ENCODE data around the gene LPIN3. TPM values are rescaled to one million over a fixed set of nuclear protein-coding genes. Genes with fewer than 3 reads are reported as not detected.

LPIN3 gene
- total RNA-seq, 1 experiment from 2014 or later = 18.5 TPM

DNA sequence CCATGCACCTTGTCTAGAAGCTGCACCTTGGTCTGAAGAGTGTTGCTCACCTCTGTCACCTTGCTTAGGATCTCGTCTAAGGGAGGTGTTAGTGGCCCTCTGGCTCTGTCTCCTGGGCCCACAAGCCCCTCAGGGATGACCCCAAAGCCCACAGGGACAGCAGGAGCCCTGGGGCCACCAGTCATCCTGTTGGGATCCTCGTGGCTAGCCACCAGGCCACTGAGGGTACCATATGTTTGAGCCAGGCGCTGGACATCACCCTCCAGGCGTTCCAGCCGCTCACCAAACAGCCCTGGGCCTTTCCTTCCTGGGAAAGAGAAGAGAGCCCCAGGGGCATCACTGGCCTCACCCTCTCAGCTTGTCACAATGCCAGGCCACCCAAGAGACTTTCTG, 22.1 kb downstream of the LPIN3 start (continued):
- TF ChIP-seq, protein P1, sequence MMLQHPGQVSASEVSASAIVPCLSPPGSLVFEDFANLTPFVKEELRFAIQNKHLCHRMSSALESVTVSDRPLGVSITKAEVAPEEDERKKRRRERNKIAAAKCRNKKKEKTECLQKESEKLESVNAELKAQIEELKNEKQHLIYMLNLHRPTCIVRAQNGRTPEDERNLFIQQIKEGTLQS (IDR thresholded peaks at IDR 0.05) = no peak
- no peak for TF ChIP-seq CBX3 (IDR thresholded peaks at IDR 0.05; ENCODE audit: low read depth)
- TF ChIP-seq ELF1 (IDR thresholded peaks at IDR 0.05; ENCODE audit: borderline replicate concordance, low read depth) = no peak

DNA sequence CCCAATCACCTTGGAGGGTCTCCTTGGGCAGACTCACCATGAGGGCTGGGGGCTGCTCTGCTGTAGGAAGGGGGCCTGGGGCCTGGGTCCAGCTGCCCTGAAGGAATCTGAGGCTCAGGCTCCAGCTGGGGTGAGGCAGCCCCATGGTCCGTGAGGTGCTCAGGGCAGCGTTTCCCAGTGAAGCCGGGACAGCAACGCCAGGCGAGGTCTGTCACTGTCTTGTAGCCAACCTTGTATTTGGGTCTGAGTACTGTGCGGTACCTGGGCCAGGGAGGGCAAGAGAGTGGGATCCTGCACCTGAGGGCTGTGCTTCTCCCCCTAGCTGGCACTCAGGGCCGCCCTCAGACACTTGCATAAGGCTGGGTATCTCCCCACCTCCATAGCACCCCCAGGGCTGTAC, 23.0 kb downstream of the LPIN3 start:
- Histone ChIP-seq H3K4me2 (ENCODE audit: low read length) (no peak overlapping the region), H3K36me3 (ENCODE audit: control insufficient read depth in 1 of 2, insufficient read depth in 2 of 2, low read length in 2 of 2) (no peaks in the 10 kb centered on the region), H4K20me1 (ENCODE audit: insufficient read depth) (no peaks in the 10 kb centered on the region), H3K4me1 (ENCODE audit: control insufficient read depth in 1 of 2, insufficient read depth in 2 of 2, low read length in 2 of 2) (no peaks in the 10 kb centered on the region), H2AFZ (ENCODE audit: low read depth, low read length, poor library complexity, severe bottlenecking) (no peak overlapping the region), H3K9me3 (ENCODE audit: control insufficient read depth in 1 of 2, insufficient read depth in 1 of 2, low read depth in 1 of 2, low read length in 2 of 2) (no peaks in the 10 kb centered on the region), H3K4me3 (replicated peaks in 1 of 2; ENCODE audit: low read depth in 1 of 2, low read length in 2 of 2) (no peak overlapping the region), H3K79me2 (ENCODE audit: insufficient read depth, low read length) (no peaks in the 10 kb centered on the region), H3K9me2 (ENCODE audit: insufficient read depth) (no peaks in the 10 kb centered on the region), H3K9ac (ENCODE audit: low read length) (no peak overlapping the region), H3K27me3 (ENCODE audit: insufficient read depth, low read length) (no peaks in the 10 kb centered on the region), H3K27ac (ENCODE audit: low read depth, low read length) (no peak overlapping the region)
- RAD21 ChIA-PET (ENCODE audit: low non-redundant PET in 1 of 2, low total read pairs in 2 of 2, uncharacterized antibody in 2 of 2, unreplicated experiment in 2 of 2) = no interaction called here
- DNase-seq (ENCODE audit: low read depth, low spot score) (no peak), ATAC-seq (no peak)
- intact Hi-C loops (cut with micrococcal nuclease) = no loop called here
- TF ChIP-seq, protein P2, sequence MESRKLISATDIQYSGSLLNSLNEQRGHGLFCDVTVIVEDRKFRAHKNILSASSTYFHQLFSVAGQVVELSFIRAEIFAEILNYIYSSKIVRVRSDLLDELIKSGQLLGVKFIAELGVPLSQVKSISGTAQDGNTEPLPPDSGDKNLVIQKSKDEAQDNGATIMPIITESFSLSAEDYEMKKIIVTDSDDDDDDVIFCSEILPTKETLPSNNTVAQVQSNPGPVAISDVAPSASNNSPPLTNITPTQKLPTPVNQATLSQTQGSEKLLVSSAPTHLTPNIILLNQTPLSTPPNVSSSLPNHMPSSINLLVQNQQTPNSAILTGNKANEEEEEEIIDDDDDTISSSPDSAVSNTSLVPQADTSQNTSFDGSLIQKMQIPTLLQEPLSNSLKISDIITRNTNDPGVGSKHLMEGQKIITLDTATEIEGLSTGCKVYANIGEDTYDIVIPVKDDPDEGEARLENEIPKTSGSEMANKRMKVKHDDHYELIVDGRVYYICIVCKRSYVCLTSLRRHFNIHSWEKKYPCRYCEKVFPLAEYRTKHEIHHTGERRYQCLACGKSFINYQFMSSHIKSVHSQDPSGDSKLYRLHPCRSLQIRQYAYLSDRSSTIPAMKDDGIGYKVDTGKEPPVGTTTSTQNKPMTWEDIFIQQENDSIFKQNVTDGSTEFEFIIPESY (IDR thresholded peaks at IDR 0.05; ENCODE audit: extremely low read depth, insufficient replicate concordance, low read length) = no peak
- TF ChIP-seq RAD21 (IDR thresholded peaks at IDR 0.05; ENCODE audit: low read depth) (no peak), EZH2phosphoT487 (IDR thresholded peaks at IDR 0.05; ENCODE audit: borderline replicate concordance) (no peak), POLR2A (IDR thresholded peaks at IDR 0.05; ENCODE audit: borderline replicate concordance, extremely low read depth, insufficient read depth, insufficient read length) (no peak), SRF (IDR thresholded peaks at IDR 0.05; ENCODE audit: low read depth) (no peak), ELF1 (IDR thresholded peaks at IDR 0.05; ENCODE audit: borderline replicate concordance, low read depth) (no peak), TCF7L2 (IDR thresholded peaks at IDR 0.05; ENCODE audit: borderline replicate concordance, extremely low read depth, insufficient read depth, insufficient read length) (no peak), SIN3A (IDR thresholded peaks at IDR 0.05; ENCODE audit: low read depth) (no peak)
- TF ChIP-seq, protein P3, sequence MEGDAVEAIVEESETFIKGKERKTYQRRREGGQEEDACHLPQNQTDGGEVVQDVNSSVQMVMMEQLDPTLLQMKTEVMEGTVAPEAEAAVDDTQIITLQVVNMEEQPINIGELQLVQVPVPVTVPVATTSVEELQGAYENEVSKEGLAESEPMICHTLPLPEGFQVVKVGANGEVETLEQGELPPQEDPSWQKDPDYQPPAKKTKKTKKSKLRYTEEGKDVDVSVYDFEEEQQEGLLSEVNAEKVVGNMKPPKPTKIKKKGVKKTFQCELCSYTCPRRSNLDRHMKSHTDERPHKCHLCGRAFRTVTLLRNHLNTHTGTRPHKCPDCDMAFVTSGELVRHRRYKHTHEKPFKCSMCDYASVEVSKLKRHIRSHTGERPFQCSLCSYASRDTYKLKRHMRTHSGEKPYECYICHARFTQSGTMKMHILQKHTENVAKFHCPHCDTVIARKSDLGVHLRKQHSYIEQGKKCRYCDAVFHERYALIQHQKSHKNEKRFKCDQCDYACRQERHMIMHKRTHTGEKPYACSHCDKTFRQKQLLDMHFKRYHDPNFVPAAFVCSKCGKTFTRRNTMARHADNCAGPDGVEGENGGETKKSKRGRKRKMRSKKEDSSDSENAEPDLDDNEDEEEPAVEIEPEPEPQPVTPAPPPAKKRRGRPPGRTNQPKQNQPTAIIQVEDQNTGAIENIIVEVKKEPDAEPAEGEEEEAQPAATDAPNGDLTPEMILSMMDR (IDR thresholded peaks at IDR 0.05 in 2 of 3, conservative IDR thresholded peaks at IDR 0.05 in 1 of 3; ENCODE audit: borderline replicate concordance in 1 of 3, insufficient read depth in 1 of 3, low read depth in 2 of 3, low read length in 2 of 3) = no peak
- POLR2A ChIA-PET = no interaction called here
- CTCF ChIA-PET = no interaction called here
- BruUV-seq (replicated peaks) = no TSS peak
